Stimulated activated CD4-positive, alpha-beta T cell treated with anti-CD3 and anti-CD28 coated beads, Interleukin-2, amount 100 ng/mL, for 24 hours (primary cell): ENCODE measurements around the gene FOXN4.

Source experiments
- DNase-seq, 2 donors: peaks; one replicate each; pipeline ENCODE4 v3.0.0-alpha.2; 2020

FOXN4 gene

DNA sequence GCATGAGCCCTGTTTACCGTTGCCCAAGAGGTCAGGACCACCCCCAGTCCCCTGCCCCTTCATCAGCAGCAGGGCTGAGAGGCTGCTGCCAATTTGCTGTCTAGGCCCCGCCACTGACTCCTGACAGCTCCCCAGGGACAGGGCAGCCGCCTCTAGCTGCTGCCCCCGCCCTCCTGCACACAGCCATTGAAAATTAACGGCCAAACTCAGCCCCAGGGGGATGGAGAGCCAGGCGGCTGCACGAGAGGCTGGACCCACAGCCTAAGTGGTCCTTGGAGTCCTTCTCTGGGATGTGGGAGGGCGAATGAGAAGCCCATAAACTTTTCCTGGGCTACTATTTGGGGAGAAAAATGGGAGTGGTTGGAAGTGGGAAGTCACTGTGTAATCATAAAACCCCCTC is 4.6 kb downstream of the FOXN4 start:
- DNase-seq, result no peak

DNA sequence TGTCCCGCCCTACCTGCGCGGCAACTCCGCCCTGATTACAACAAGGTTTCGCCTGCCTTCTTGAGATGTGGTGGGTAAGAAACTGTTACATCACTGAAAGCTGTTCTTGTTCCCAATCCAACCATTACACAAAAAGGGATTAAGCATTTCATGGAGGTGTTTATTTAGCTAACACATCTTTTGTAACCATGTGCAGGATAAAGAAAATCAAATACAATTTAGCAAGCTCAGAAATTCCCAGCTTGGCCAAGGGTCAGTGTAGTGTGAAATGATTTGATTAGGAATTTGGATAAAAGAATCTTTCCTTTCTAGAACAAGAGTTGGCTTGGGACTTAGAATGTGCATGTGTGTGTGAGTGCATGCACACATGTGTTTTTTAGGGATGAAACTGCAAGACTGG is 6.3 kb downstream of the FOXN4 start:
- DNase-seq, result no peak

DNA sequence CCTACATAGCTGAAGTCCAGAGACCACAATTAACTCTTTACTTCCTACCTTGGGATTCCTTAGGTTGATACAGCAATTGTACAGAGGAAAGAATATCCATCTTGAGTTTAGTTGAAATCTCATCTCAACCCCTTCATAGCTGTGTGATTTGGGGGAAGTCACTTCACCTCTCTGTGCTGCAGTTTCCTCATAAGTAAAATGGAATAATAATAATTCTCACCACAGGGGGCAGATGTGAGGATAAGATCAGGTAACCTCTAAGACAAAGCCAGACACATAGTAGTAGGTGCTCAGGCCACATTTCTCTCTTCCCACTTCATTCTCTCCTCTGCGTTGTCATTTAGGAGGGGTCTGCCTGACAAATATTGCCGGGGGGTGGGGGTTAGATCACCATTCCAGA is 6.7 kb downstream of the FOXN4 start:
- no peak for DNase-seq

DNA sequence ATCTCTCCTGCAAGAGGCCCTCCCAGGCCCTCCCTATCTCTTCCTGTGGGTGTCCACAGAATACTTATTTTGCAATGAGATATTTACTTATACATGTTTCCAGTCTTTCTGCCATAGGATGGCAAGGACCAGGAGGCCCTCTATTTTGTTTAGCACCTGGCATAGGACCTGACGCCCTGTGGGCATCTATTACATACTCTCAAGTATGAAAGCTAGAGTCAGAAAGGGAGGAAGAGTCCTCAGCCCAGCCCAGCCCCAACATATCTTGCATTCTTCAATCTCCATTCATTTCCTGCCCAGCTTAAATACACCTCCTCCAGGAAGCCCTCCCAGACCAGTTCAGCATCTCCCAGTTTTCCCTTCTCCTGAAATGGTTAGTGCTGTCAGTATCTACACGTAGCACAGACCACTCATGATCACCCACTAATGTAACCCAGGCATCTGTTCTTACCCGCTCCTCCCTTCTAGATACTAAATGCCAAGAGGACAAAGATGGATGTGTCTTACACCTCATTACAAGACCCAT is 7.4 kb downstream of the FOXN4 start:
- no peak for DNase-seq

DNA sequence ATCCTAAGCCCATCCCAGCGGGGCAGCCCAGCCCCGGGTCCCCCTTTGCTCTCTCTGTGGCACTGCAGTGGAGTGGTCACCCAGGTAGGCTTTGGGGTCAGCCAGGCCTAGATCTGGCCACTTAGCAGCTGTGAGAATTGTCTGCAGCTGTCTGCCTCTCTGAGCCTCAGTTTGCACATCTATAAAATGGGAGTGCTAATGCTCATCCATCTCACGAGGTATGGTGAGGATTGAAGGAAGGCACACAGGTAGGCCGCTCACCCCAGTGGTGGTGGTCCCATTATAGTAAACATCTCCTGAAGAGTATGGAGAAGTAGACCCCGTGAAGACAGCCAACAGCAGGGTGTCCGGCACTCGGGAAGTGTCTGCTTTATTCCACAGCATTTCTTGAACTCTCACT is 9.2 kb downstream of the FOXN4 start:
- DNase-seq, result no peak

DNA sequence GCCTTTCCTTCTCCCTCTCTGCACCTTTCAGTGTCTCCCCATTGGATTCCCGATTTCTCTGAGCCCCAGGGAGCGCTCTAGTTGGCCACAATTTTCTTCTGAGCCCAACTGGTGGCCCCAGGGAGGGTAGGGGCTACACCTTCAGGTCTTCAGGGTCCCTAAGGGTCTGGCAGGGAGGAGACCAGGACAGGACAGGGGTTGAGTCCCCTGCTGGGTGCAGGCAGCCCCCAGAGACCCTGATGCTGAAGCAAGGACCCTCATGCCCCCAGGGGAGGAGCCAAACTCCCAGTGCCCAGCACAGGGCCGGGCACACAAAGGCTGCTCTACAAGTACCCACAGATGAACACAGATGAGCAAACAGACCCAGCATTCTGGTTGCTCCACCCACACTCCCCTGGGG is 12.7 kb downstream of the FOXN4 start:
- DNase-seq, result no peak

DNA sequence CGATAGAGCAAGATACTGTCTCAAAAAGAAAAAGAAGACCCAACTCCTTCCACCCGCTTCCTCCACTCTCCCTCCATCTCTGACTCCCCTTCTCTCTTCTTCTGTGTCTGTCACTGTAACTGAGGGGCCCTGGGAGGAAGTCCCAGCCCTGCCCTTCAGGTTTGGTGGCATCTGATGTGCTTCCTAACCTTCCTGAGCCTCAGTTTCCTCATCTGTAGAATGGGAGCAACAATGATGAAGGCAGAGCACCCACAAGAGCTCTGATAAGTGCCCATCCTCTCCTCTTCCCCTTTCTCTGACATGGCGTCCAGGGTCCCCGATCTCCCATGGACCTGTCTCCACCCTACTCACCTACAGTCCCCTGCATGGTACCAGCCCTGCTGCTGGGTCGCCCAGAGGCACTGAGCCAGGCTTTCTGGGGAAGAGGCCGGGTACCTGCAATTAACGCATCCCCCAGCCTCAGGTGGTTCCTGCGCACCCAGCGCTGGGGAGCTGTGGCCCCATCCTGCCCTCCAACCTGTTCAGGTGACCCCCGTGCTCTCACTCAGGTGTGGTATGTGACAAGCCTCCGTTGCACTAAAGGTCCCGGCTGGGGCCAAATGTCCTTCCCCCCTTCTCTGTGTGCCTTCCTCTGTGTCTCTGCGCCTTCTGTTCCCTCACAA is 13.2 kb downstream of the FOXN4 start:
- no peak for DNase-seq

DNA sequence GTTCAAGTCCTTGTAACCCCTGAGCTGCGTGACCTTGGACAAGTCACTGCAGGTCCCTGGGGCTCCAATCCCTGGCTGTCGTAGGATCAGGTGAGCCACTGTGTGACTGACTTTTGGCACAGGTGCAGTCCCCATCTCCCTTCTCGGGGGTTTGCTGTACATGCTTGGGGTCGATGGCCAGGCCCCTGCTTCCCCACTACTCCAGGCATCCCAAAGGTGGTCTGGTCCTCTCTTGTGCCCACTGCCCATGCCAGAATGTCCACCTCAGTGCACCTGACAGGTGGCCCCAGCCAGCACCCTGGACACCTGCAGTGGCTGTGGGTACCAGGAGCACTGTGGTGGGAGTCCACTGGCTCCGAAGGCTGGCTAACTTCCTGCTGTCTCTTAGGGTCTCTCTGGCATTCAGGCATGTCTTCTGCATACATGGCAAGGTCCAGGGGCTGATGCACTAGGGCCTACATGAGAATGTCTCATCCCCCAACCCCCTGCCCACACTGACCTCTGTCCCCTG is 14.7 kb downstream of the FOXN4 start:
- DNase-seq, result no peak

DNA sequence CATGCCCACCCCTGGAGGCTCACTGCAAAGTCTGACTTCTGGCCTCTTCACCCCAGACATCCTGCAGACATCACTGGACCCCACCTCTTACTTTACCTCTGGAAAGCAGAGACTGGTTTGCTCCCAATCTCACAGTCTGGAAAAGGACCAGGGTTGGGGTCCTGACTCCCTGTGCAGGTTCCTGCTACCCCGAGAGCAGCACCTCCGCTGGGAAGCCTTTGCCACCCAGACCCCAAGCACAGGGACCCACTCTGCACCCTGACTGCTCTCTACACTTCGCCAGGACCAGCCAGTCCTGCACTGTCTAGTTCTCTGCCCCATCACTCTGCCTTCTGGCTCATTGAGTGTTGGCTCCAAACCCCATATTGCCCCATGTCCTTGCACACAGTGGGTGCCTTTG is 16.0 kb downstream of the FOXN4 start:
- no peak for DNase-seq

DNA sequence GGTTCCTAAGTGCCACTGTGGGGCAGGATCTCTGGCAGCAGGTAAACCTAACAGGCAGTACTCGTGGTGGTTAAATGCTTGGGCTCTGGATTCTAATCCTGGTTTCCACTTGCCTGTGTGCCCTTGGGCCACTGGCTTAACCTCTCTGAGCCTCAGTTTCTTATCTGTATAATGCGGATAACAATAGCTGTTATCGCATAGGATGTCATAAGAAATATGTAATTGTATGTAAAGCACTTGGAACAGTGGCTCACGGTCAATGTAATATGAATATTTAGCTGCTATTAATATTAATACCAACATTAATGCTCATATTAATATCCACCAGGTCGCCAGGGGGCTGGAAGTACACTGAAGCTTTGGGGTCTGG is 16.8 kb downstream of the FOXN4 start:
- DNase-seq, result no peak

DNA sequence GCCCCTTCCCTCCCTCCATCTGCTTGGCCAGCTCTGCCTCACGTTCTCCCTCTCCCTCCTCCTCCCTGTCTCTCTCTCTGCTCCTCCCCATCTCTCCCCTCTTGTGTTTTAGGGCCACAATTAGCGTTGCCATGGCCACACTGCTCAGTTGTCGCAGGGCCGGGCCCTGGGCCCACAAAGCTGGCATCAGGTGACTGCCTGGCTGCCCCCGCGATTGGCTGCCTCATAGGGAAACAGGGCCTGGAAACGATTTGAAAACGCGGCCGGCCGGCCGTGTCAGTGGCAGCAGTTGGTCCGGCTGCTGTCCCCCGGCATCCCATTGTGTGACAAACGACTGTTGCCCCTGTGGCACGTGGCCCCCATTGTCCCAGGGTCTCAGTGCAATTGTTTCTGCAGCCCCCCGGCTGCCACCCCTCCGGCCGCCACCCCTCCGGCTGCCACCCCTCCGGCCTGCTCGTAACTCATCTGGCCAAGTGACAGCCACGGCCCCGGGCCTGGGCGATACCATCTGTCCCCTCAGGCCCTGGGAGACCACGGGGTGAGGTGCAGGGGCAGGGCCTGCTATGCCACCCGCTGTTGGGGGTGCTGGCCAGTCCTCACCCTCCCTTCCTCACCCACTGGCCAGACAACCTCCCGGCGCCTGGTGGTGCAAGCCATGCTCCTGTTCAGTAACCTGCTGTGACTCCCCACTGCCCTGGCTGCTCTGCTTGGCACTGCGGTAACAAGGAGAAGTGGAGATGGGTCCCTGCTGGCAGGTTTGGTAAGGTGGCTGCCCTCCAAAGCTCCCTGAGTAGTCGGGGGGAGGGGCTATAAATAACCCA is 17.4 kb downstream of the FOXN4 start:
- no peak for DNase-seq

DNA sequence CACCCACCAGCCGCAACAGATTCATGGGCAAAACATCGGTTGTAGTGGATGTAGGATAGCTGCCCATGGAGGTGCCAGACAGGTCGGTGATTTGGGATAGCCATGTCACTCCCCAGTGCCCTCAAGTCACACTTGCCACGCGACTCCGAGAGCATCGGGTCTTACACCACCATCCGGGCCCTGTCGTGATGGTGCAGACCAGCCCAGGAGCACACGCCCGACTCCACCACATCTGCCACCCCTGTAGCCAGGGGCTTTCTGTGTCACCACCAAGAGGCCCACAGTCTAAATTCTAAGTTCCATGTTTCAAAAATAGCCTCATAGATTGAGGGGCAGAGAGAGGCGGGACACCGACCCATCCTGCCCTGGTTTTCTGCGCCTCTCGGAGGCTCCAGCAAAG is 18.0 kb downstream of the FOXN4 start:
- no peak for DNase-seq

DNA sequence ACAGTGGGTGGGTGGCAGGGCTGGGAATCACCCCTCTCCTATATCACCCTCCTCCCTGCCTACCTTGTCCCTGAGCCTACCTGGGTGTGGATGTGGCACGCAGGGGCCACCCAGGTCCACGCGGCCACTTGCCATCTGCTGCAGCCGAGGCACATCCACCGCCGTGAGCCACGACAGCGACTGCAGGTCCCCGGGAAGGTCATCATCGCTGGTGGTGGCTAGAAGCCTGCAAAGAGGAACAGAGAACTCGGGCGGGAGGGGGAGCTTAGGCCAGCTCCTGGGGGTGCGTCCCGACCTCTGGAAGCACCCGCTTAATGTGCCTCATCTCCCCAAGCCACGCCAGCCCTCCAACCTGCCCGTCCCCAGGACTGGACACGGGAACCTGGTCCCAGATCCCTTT is 19.0 kb downstream of the FOXN4 start:
- no peak for DNase-seq

DNA sequence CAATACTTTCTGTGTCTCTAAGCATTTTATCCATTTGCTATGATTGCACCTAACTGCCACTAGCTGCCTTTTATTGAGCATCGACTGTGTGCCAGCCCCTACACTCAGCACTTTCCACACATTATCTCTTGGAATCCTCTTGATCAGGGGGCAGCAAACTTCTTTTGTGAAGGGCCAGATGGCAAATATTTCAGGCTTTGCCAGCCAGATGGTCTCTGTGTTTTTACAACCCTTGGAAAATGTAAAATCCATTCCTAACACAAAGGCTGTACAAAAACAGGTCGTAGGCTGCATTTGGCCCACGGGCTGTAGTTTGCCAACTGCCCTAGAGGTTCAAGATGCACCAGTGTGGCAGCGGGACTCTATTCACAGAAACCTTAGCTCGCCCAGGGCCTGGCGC is 19.5 kb downstream of the FOXN4 start:
- DNase-seq, result no peak

DNA sequence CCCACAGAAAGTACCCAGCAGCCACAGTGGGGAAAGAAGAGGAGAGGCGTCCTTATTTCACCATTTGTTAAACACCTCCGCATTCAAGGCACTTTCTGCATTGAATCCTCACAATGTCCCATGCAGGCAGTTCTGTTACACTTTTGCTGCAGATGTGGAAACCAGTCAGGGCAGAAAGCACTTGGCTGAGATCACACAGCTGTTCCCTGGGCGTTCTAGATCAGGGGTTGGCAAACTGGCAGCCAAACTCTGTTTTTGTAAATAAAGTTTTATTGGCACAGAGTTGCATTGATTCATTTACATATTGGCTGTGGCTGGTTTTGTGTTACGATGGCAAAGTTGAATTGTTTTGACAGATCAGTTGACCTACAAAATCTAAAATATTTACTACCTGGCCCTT is 20.1 kb downstream of the FOXN4 start:
- no peak for DNase-seq

DNA sequence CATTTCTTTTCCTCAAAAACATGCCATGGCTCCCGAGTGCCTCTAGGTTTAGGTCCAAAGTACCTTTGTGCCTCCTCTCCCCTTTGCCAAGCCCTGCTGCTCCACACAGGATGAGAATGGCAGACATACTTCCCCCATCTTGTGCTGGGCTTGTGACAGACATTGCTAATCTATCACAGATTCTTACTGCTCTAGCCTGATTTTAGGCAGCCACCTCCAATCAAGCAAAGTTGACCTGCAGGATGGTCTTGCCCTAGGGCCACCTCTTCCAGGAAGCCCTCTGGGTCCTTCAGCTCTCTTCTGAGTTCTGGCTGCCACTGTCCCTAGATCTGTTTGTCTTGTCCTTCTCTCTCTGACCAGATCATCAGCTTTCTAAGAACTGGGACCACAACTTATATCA is 20.5 kb downstream of the FOXN4 start:
- DNase-seq, result no peak

DNA sequence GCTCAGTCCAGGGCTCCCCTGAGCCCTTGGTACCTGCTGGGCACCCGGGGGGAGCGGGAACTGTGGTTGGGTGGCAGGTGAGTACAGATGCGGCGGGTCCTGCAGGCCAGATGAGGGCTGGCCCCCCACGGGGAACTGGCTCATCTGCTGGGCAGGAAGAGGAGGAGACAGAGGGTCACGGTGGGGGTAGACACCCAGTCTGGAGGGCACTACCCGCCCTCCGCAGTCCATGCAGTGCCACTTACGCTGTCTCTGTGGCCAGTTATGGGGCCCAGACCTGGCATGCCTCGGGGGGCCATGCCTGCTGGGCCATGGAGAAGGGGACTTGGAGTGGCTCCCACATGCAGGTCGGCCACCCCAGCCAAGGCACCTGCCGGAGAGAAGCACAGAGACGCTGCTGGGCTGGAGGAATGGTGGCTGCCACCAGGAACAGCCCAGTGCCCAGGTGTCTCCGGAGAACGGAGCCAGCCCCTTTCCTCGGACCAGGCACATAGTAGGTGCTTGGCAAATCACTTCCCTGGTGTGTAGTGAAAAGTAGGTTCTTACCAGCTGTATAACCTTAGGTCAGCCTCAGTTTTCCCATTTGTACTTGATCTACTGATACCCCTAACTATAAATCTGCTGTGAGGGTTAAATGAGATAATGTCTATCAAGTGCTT is 21.1 kb downstream of the FOXN4 start:
- no peak for DNase-seq

DNA sequence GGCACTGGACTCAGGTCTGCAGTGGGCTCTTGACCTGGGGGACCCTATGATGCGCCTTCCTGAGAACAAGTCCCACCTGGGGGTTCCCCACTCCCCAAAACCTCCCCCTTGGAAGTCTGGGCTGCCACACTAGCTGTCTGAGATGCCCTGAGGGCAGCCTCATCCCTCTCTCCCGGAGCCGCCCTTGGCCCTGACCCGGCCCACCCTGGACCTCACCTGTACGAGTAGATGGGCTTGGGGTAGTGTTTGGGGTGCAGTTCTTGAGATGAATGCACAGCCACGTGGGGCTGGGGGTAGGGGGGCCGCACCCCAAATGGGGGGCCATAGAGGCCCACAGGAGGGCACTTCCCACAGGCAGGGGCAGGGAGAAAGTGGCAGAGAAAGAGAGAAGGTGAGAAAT is 21.9 kb downstream of the FOXN4 start:
- no peak for DNase-seq

DNA sequence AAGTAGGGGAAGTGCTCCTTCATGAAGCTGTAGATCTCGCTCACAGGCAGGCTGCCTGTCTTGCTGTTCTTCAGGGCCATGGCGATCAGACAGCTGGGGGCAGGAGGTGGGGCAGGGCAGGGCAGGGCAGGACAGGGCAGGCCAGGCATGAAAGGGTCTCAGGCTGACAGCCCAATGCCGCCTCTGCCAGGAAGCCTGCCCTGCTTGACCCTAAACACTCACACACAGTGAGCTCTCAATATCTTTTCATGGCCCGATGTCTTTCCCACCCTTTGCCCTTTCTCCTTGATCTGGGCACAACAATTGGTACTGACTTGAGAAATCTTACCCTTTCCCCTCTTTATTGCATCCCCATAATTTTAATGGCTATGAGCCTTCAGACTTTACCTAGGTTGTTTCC is 22.4 kb downstream of the FOXN4 start:
- DNase-seq, result no peak

DNA sequence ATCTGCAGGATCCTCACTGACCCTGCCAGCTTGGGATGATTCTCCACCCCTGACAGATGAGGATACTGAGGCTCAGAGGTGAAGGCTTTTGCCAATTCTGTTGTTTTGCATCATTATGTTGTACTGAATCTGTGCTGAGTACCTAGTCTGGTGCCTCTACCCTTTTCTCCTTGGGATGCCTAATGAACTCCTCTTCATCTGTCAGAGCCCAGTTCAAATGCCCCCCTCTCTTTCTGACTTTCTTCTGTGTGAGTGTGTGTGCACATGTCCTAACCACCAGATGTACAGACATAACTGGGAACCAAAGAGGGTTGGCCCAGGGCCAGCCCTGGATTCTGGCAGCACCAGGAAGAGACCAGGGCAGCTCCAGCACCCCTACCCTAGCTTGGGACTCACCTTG is 22.8 kb downstream of the FOXN4 start:
- no peak for DNase-seq

DNA sequence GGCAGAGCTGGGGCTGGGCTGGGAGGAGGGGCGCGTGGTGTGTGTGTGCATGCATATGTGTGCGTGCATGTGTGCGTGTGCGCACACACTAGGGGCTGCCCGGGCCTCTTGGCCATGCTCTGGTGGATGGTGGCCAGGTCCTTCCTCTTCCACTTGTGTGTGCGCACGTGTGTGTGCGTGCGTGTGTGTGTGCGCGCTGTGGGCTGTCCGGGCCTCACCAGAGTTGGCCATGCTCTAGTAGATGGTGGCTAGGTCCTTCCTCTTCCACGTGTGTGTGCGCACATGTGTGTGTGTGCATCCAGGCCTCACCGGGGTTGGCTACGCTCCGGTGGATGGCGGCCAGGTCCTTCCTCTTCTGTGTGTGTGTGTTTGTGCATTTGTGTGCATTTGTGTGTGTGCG is 24.7 kb downstream of the FOXN4 start:
- DNase-seq, result no peak

DNA sequence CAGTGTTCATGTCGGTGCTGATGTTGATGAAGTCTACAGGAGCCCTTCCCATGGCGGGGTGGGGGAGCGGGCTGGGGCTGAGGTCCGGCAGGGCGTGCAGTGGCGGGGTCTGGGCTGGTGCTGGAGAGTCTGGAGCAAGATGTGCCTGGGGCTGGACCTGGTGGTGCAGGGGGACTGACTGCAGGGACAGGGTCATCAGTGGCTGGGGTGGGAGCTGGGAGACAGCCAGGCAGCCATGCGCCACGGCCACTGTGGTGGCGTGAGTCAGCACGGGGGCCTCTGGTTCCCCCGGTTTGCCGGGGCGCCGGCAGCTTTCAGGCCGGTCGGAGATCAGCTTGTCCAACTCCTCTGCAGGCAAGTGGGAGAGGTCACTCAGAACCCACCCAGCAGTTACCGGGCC is 27.6 kb downstream of the FOXN4 start:
- no peak for DNase-seq

DNA sequence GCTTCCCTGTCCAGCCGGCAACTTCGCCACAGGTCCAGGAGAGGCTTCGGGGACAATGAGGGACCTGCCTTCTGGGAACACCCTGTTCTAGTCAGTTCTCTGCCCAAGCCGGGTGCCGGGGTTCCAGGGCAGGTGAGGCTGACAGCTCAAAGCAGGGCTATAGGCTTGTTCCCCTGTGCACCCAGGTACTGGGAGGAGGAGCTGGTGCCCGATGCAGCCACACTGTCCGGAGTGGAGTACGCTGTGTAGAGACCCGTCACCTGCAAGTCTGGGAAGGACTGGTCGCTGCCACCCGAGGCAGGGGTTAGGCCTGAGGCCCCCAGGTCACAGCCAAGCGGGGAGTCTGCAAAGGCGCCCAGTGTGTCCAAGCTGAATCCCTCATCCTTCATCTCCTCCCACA is 29.6 kb downstream of the FOXN4 start:
- DNase-seq, result no peak

DNA sequence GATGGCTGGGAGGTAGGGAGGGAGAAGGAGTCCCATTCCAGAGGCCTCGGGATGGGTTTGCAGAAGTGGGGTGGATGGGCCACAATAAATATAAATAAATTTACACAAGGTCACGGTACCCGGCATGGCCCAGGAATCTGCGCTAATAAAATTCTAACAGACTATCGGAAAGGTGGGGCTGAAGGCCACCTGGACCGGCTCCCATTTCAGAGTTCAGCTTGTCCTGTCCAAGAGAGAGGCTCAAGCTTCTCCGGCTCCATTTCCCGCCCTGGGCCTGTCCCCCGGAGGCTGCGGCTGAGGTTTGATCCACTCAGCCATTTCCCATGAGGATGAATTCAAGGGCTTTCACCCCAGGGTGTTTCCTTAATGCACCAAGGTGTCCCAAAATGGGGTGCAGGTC is 30.2 kb downstream of the FOXN4 start:
- no peak for DNase-seq
